H1 (cell line): ENCODE measurements around the gene SLIRP. TPM values are rescaled to one million over a fixed set of nuclear protein-coding genes. Genes with fewer than 3 reads are reported as not detected.
A peak's percentile ranks its signal among the peaks of the same experiment; 100 is the strongest.

Source experiments
- CTCF ChIA-PET: fragments of 300-600 bp; sonication (Branson Sonifier 250); formaldehyde crosslinking; loops from one replicate; lab custom pipeline; 2021; ENCODE audit not compliant: partially characterized antibody; lab: Charles Lee
- POLR2A ChIA-PET: fragments of 300-600 bp; sonication (Branson Sonifier 250); formaldehyde crosslinking; loops from one replicate; lab custom pipeline; 2021; ENCODE audit warnings: inconsistent platforms; ENCODE audit not compliant: partially characterized antibody; lab: Charles Lee
- DNase-seq, 2 experiments: peaks; one replicate each; pipeline versions ENCODE4 v3.0.0 to v3.0.0-alpha.2; 2010 to 2022; ENCODE audit warnings: low spot score in 2 of 2, low read depth in 1 of 2, mixed read lengths in 1 of 2
- FAIRE-seq: peaks from 2 replicates; lab custom pipeline; 2011; peaks lifted over from hg19 to GRCh38; lab: Jason Lieb, UNC
- H2AFZ ChIP-seq: 2 replicates; pipeline ENCODE4 v1.8.1; 2012; ENCODE audit warnings: low read length, inconsistent platforms
- H2AK5ac ChIP-seq: 2 replicates; pipeline ENCODE4 v1.6.1; 2013; ENCODE audit warnings: low read depth, low read length
- H2BK120ac ChIP-seq: replicated peaks from 2 replicates; pipeline ENCODE3; 2013; ENCODE audit warnings: low read depth, low read length, inconsistent platforms
- H2BK12ac ChIP-seq: 2 replicates; pipeline ENCODE4 v1.6.1; 2013; ENCODE audit warnings: low read depth, low read length
- H2BK15ac ChIP-seq: 2 replicates; pipeline ENCODE4 v1.6.1; 2013; ENCODE audit warnings: low read length
- H2BK20ac ChIP-seq: 2 replicates; pipeline ENCODE4 v1.6.1; 2013; ENCODE audit warnings: low read length
- H2BK5ac ChIP-seq: 2 replicates; pipeline ENCODE4 v1.6.1; 2013; ENCODE audit warnings: low read depth, low read length
- H3K14ac ChIP-seq: 2 replicates; pipeline ENCODE4 v1.6.1; 2013; ENCODE audit warnings: inconsistent platforms; ENCODE audit not compliant: insufficient read length
- H3K18ac ChIP-seq: 2 replicates; pipeline ENCODE4 v1.6.1; 2013; ENCODE audit warnings: low read length; ENCODE audit errors: extremely low read depth
- H3K23ac ChIP-seq: 2 replicates; pipeline ENCODE4 v1.6.1; 2013; ENCODE audit warnings: inconsistent platforms; ENCODE audit not compliant: insufficient read length
- H3K23me2 ChIP-seq: 2 replicates; pipeline ENCODE4 v1.6.1; 2013; ENCODE audit warnings: low read depth, low read length
- H3K27ac ChIP-seq: 2 replicates; pipeline ENCODE4 v1.6.1; 2011; ENCODE audit warnings: low read depth, low read length, inconsistent platforms
- H3K27me3 ChIP-seq, 4 experiments: replicated peaks in 1 of 4; 1 replicate in 1 of 4; 2 replicates in 3 of 4; pipeline versions ENCODE4 v1.6.1 to v1.8.1; 2011 to 2013; ENCODE audit warnings: low read length in 3 of 4, mild to moderate bottlenecking in 3 of 4, inconsistent platforms in 2 of 4, mixed read lengths in 2 of 4, moderate library complexity in 1 of 4; ENCODE audit not compliant: control insufficient read depth in 3 of 4, insufficient read depth in 3 of 4; ENCODE audit errors: extremely low read depth in 1 of 4
- H3K36me3 ChIP-seq, 4 experiments: 2 replicates each; pipeline versions ENCODE4 v1.6.1 to v1.8.1; 2011 to 2013; ENCODE audit warnings: mild to moderate bottlenecking in 4 of 4, low read length in 3 of 4, moderate library complexity in 2 of 4, control low read depth in 1 of 4, inconsistent platforms in 1 of 4; ENCODE audit not compliant: insufficient read depth in 4 of 4, control insufficient read depth in 2 of 4
- H3K4ac ChIP-seq: replicated peaks from 2 replicates; pipeline ENCODE3; 2013; ENCODE audit warnings: low read length, low read depth, mixed read lengths, inconsistent platforms; ENCODE audit not compliant: insufficient read length
- H3K4me1 ChIP-seq, 4 experiments: replicated peaks in 1 of 4; 1 replicate in 1 of 4; 2 replicates in 3 of 4; pipeline versions ENCODE4 v1.6.1 to v1.8.1; 2011 to 2013; ENCODE audit warnings: low read length in 3 of 4, inconsistent platforms in 2 of 4, mixed read lengths in 1 of 4; ENCODE audit not compliant: insufficient read depth in 4 of 4, control insufficient read depth in 3 of 4
- H3K4me2 ChIP-seq, 2 experiments: 2 replicates each; pipeline versions ENCODE4 v1.6.1 to v1.8.1; 2011 to 2013; ENCODE audit warnings: low read depth in 2 of 2, low read length in 2 of 2, control low read depth in 1 of 2, inconsistent platforms in 1 of 2, mild to moderate bottlenecking in 1 of 2; ENCODE audit not compliant: insufficient read depth in 1 of 2
- H3K4me3 ChIP-seq, 4 experiments: fragments of 200-600, 300-600 bp in 1 of 4; sonication (generic), shearing (Covaris generic), sonication (Bioruptor Twin) in 1 of 4; 2 replicates each; pipeline versions ENCODE4 v1.5.1 to v1.8.1; 2011 to 2016; ENCODE audit warnings: low read length in 4 of 4, low read depth in 3 of 4, control low read depth in 2 of 4, inconsistent platforms in 2 of 4, mild to moderate bottlenecking in 2 of 4, mixed read lengths in 1 of 4, moderate library complexity in 1 of 4; ENCODE audit not compliant: insufficient read depth in 2 of 4; ENCODE audit errors: extremely low read depth in 1 of 4
- H3K56ac ChIP-seq: replicated peaks from 2 replicates; pipeline ENCODE3; 2013; ENCODE audit warnings: low read depth, mild to moderate bottlenecking, mixed read lengths, low read length, inconsistent platforms; ENCODE audit not compliant: insufficient read length
- H3K79me1 ChIP-seq: 2 replicates; pipeline ENCODE4 v1.6.1; 2013; ENCODE audit warnings: low read depth, low read length, control low read depth
- H3K79me2 ChIP-seq, 2 experiments: 2 replicates each; pipeline versions ENCODE4 v1.6.1 to v1.8.1; 2012 to 2013; ENCODE audit warnings: low read length in 2 of 2, mild to moderate bottlenecking in 2 of 2, inconsistent platforms in 1 of 2; ENCODE audit not compliant: insufficient read depth in 2 of 2, control insufficient read depth in 1 of 2
- H3K9ac ChIP-seq, 4 experiments: replicated peaks in 1 of 4; 1 replicate in 1 of 4; 2 replicates in 3 of 4; pipeline versions ENCODE4 v1.6.1 to v1.8.1; 2011 to 2013; ENCODE audit warnings: low read depth in 3 of 4, low read length in 3 of 4, control low read depth in 2 of 4, mild to moderate bottlenecking in 2 of 4, moderate library complexity in 2 of 4, inconsistent platforms in 1 of 4; ENCODE audit errors: extremely low read depth in 1 of 4
- H3K9me3 ChIP-seq, 2 experiments: 2 replicates each; pipeline versions ENCODE4 v1.6.1 to v1.8.1; 2012 to 2013; ENCODE audit warnings: mild to moderate bottlenecking in 2 of 2, moderate library complexity in 2 of 2, control low read depth in 1 of 2, inconsistent platforms in 1 of 2, low read depth in 1 of 2, low read length in 1 of 2, mixed read lengths in 1 of 2; ENCODE audit not compliant: insufficient read depth in 2 of 2
- H4K20me1 ChIP-seq, 2 experiments: replicated peaks in 1 of 2; 2 replicates each; pipeline versions ENCODE3 to v1.8.1; 2011 to 2013; ENCODE audit warnings: inconsistent platforms in 2 of 2, low read length in 2 of 2, mild to moderate bottlenecking in 1 of 2; ENCODE audit not compliant: insufficient read depth in 2 of 2, control insufficient read depth in 1 of 2
- H4K5ac ChIP-seq: 2 replicates; pipeline ENCODE4 v1.6.1; 2013; ENCODE audit warnings: low read length, low read depth, mixed read lengths, inconsistent platforms; ENCODE audit not compliant: insufficient read length
- H4K8ac ChIP-seq: 2 replicates; pipeline ENCODE4 v1.8.0; 2013; ENCODE audit warnings: mild to moderate bottlenecking, moderate library complexity, low read length, inconsistent platforms; ENCODE audit not compliant: insufficient read depth; ENCODE audit errors: extremely low read depth
- H4K91ac ChIP-seq: replicated peaks from 2 replicates; pipeline ENCODE3; 2013; ENCODE audit warnings: low read length, mixed read lengths, inconsistent platforms; ENCODE audit not compliant: insufficient read length
- BACH1 ChIP-seq: IDR thresholded peaks from 2 replicates; pipeline ENCODE4 v1.6.1; 2012; ENCODE audit warnings: low read length, improper control_type of control experiment
- EZH2 ChIP-seq: fragments of 200-600 bp; sonication (generic); IDR thresholded peaks from 2 replicates; pipeline ENCODE4 v1.7.1; 2012; ENCODE audit warnings: low read depth, mild to moderate bottlenecking, moderate library complexity, low read length, inconsistent platforms; ENCODE audit not compliant: severe bottlenecking
- GTF2F1 ChIP-seq: IDR thresholded peaks from 2 replicates; pipeline ENCODE4 v1.6.1; 2012; ENCODE audit warnings: low read depth, low read length, improper control_type of control experiment, borderline replicate concordance
- JUND ChIP-seq: IDR thresholded peaks from 2 replicates; pipeline ENCODE4 v1.6.1; 2011; ENCODE audit warnings: mild to moderate bottlenecking, improper control_type of control experiment, low read length
- KDM4A ChIP-seq: IDR thresholded peaks from one replicate; pipeline ENCODE4 v1.7.1; 2012; ENCODE audit warnings: low read depth, mild to moderate bottlenecking, moderate library complexity, low read length, inconsistent platforms; ENCODE audit not compliant: severe bottlenecking
- POLR2AphosphoS5 ChIP-seq: IDR thresholded peaks from 2 replicates; pipeline ENCODE4 v1.6.1; 2011; ENCODE audit warnings: low read depth, low read length
- POU5F1 ChIP-seq: IDR thresholded peaks from 2 replicates; pipeline ENCODE4 v1.6.1; 2011; ENCODE audit warnings: low read depth, mild to moderate bottlenecking, low read length, moderate library complexity
- RFX5 ChIP-seq: IDR thresholded peaks from 2 replicates; pipeline ENCODE4 v1.6.1; 2011; ENCODE audit warnings: low read depth, low read length, improper control_type of control experiment, borderline replicate concordance
- SAP30 ChIP-seq: fragments of 300-600 bp; sonication (generic); IDR thresholded peaks from 2 replicates; pipeline ENCODE4 v1.7.1; 2012; ENCODE audit warnings: low read length, moderate library complexity, mild to moderate bottlenecking, inconsistent platforms; ENCODE audit not compliant: insufficient read depth, insufficient replicate concordance
- SIX5 ChIP-seq: IDR thresholded peaks from 2 replicates; pipeline ENCODE4 v1.6.1; 2011; ENCODE audit warnings: mild to moderate bottlenecking, low read depth, low read length
- SUZ12 ChIP-seq: fragments of 200-600 bp; sonication (generic); IDR thresholded peaks from 2 replicates; pipeline ENCODE4 v1.6.1; 2012; ENCODE audit warnings: mild to moderate bottlenecking, inconsistent platforms, low read length, moderate library complexity, mixed read lengths
- TBP ChIP-seq: IDR thresholded peaks from 2 replicates; pipeline ENCODE4 v1.6.1; 2011; ENCODE audit warnings: low read depth, low read length, improper control_type of control experiment
- TCF12 ChIP-seq: IDR thresholded peaks from 2 replicates; pipeline ENCODE4 v1.6.1; 2011; ENCODE audit warnings: low read depth, mild to moderate bottlenecking, low read length
- WGBS, 2 experiments: shearing (Covaris generic) in 1 of 2; methylation state at CpG; one replicate each; pipeline versions ENCODE4 v1.1.6 to v1.1.7; 2013 to 2015; ENCODE audit warnings: low lambda C conversion rate in 2 of 2, mixed read lengths in 2 of 2, inconsistent platforms in 1 of 2, low coverage in 1 of 2, missing lambda C conversion rate in 1 of 2; ENCODE audit not compliant: insufficient replicate concordance in 2 of 2, insufficient coverage in 1 of 2, insufficient read length in 1 of 2; ENCODE audit errors: extremely low coverage in 1 of 2, missing lambda C conversion rate in 1 of 2; 5-methylcytosine and 5-hydroxymethylcytosine counted together
- polyA plus RNA-seq, 7 experiments: library from polyadenylated mRNA; depleted of rRNA in 3 of 7; stranded (reverse) in 5 of 7; unstranded in 2 of 7; fragments of >200 nt in 5 of 7; fragments of 200-250 nt in 2 of 7; gene quantifications; 1 replicate in 5 of 7; 2 replicates in 1 of 7; 4 replicates in 1 of 7; pipeline versions ENCODE4 v1.2.1 to v1.2.3, GENCODE V29; 2011 to 2013; ENCODE audit warnings: missing spikeins in 2 of 7, mixed read lengths in 2 of 7
- total RNA-seq: library from RNA; stranded (reverse); fragmentation: NEBNext Ultra II Directional; extraction: Animal tissue kit (Norgen Biotek cat#: 25700); gene quantifications from 2 replicates; pipeline ENCODE4 v1.2.1, GENCODE V29; 2021
- TF ChIP-seq, protein P1 (sequence below): IDR thresholded peaks from 2 replicates; pipeline ENCODE4 v1.6.1; 2011; ENCODE audit warnings: low read length, improper control_type of control experiment

The SLIRP gene
- total and polyA plus RNA-seq, 2 of the 8 experiments (the other 6 are each of a cell fraction or from before 2014, with no cell fraction given), result 374 to 383 TPM

DNA sequence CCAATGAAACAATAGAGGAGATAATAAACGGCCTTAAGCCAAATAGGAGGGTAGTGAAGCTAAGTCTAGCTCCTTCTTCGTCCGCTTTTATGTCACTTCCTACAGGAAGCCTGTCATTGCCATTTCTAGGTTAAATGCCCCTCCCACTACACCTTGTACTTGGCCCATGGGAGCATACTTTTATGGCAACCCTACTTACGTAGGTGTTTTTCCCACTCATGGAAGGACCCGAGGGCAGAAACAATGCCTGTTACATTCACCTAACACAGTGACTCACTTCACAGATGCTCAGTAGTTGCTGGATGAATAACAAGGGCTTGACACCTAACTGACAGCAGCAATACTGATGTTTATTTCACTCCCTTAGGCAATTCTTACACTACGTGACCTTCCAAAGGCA, 44.6 kb upstream of the SLIRP start:
- Histone ChIP-seq H3K23me2 (no peaks in the 10 kb centered on the region; the same call in 1 of the 2 replicates), H3K14ac (no peak overlapping the region), H4K8ac (no peak overlapping the region), H3K56ac (no peak overlapping the region), H2BK15ac (peak overlapping the region; percentile 8; the same call in 1 of the 2 replicates), H4K20me1 (no peaks in the 10 kb centered on the region), H4K5ac (no peak overlapping the region), H2BK120ac (no peak overlapping the region), H3K4me3 (no peak overlapping the region), H3K18ac (no peak overlapping the region), H2AFZ (no peak overlapping the region), H3K4ac (no peak overlapping the region), H4K91ac (no peak overlapping the region), H3K27me3 (no peaks in the 10 kb centered on the region), H3K9ac (no peak overlapping the region), H3K79me1 (no peaks in the 10 kb centered on the region), H2BK5ac (no peak overlapping the region), H3K4me1 (no peaks in the 10 kb centered on the region; a peak in 1 of 7 replicates), H2AK5ac (no peak overlapping the region), H3K79me2 (no peaks in the 10 kb centered on the region), H3K4me2 (no peak overlapping the region), H3K23ac (no peak overlapping the region), H2BK12ac (no peak overlapping the region), H2BK20ac (no peak overlapping the region), H3K9me3 (no peaks in the 10 kb centered on the region), H3K27ac (no peak overlapping the region), H3K36me3 (no peaks in the 10 kb centered on the region)
- DNase-seq (no peak), FAIRE-seq (no peak)
- 83% methylated on average over 6 of the region's 6 CpGs; no CpG with 5 or more reads in 1 of the 2 experiments for WGBS, 2 experiments
- ChIA-PET POLR2A (interaction anchor here (0.5 to 0.7 kb wide), 3 partner anchors 9 to 774 kb away, joined by 3 read pairs; no protein-coding TSS in a partner anchor), CTCF (interaction anchor here (1.0 to 2.6 kb wide), 3 partner anchors 8 to 89 kb away, joined by 4 to 7 read pairs (median 6); no protein-coding TSS in a partner anchor)
- TF ChIP-seq TCF12 (no peak), SAP30 (no peak), POU5F1 (no peak), GTF2F1 (no peak), SUZ12 (no peak), KDM4A (no peak), TBP (no peak), EZH2 (no peak), RFX5 (no peak), SIX5 (no peak), BACH1 (no peak), POLR2AphosphoS5 (no peak), JUND (no peak)
- TF ChIP-seq, protein P1, sequence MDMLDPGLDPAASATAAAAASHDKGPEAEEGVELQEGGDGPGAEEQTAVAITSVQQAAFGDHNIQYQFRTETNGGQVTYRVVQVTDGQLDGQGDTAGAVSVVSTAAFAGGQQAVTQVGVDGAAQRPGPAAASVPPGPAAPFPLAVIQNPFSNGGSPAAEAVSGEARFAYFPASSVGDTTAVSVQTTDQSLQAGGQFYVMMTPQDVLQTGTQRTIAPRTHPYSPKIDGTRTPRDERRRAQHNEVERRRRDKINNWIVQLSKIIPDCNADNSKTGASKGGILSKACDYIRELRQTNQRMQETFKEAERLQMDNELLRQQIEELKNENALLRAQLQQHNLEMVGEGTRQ, result no peak
